K562 (cell line): ENCODE measurements around the gene PCDHB14. TPM values are rescaled to one million over a fixed set of nuclear protein-coding genes. Genes with fewer than 3 reads are reported as not detected.
"Not testable (repeated sequence)": the region's sequence is repeated elsewhere in the genome, so short reads cannot be mapped to it uniquely, and the experiment has no call there.

Experiments
- ATAC-seq: fragments of 200-7000 bp; cut with Tn5 transposase; 3 replicates; pipeline ENCODE4 v1.9.1; 2020; ENCODE audit warnings: moderate library complexity
- BruUV-seq: library from RNA; stranded (reverse); fragments of 400-500 nt; replicated peaks from 2 replicates; lab custom pipeline; 2021; lab: Mats Ljungman, UMichigan
- CTCF ChIA-PET: fragments of 300-600 bp; formaldehyde crosslinking; extraction: SDS; loops from one replicate; lab custom pipeline; 2021; ENCODE audit warnings: low intra/inter-chr PET ratio; lab: Yijun Ruan, JAX
- POLR2A ChIA-PET: fragments of 300-600, 350-650 bp; sonication (Branson Sonifier 250); formaldehyde crosslinking; extraction: SDS; loops from one replicate; lab custom pipeline; 2021; ENCODE audit warnings: antibody characterized with exemption, inconsistent platforms; lab: Yijun Ruan, JAX
- DNase-seq, 4 experiments: peaks; one replicate each; pipeline versions ENCODE4 v3.0.0 to v3.0.0-alpha.2; 2011 to 2018; ENCODE audit warnings: low spot score in 3 of 4, mixed read lengths in 3 of 4; ENCODE audit errors: extremely low read depth in 1 of 4
- FAIRE-seq: peaks from 2 replicates; lab custom pipeline; 2011; peaks lifted over from hg19 to GRCh38; lab: Jason Lieb, UNC
- H2AFZ ChIP-seq: 2 replicates; pipeline ENCODE4 v1.6.0; 2011; ENCODE audit warnings: low read depth, low read length, control low read depth, inconsistent platforms
- H3K27ac ChIP-seq: fragments of 200-600 bp; 3 replicates; pipeline ENCODE4 v1.8.0; 2011; ENCODE audit warnings: low read depth, mild to moderate bottlenecking, control low read depth, inconsistent platforms, low read length, moderate library complexity, mixed read lengths; ENCODE audit errors: extremely low read depth
- H3K27me3 ChIP-seq, 2 experiments: fragments of 300-600 bp in 1 of 2; 2 replicates in 1 of 2; 3 replicates in 1 of 2; pipeline versions ENCODE4 v1.6.0 to v1.8.0; 2011; ENCODE audit warnings: inconsistent platforms in 2 of 2, low read length in 2 of 2, mild to moderate bottlenecking in 1 of 2, mixed read lengths in 1 of 2, moderate library complexity in 1 of 2; ENCODE audit not compliant: control insufficient read depth in 2 of 2, insufficient read depth in 2 of 2
- H3K36me3 ChIP-seq: fragments of 300-600 bp; 3 replicates; pipeline ENCODE4 v1.8.0; 2011; ENCODE audit warnings: mild to moderate bottlenecking, low read length, inconsistent platforms; ENCODE audit not compliant: control insufficient read depth, insufficient read depth
- H3K4me1 ChIP-seq, 2 experiments: fragments of 200-600 bp in 1 of 2; replicated peaks in 1 of 2; 2 replicates in 1 of 2; 3 replicates in 1 of 2; pipeline versions ENCODE4 v1.5.1 to v1.8.0; 2011; ENCODE audit warnings: inconsistent platforms in 2 of 2, low read length in 2 of 2, mild to moderate bottlenecking in 1 of 2, mixed read lengths in 1 of 2, moderate library complexity in 1 of 2; ENCODE audit not compliant: control insufficient read depth in 2 of 2, insufficient read depth in 2 of 2
- H3K4me2 ChIP-seq: 2 replicates; pipeline ENCODE4 v1.6.1; 2011; ENCODE audit warnings: low read length, control low read depth, inconsistent platforms, mixed read lengths; ENCODE audit not compliant: insufficient read depth
- H3K4me3 ChIP-seq: fragments of 200-600 bp; sonication (generic), shearing (Covaris generic); 2 replicates; pipeline ENCODE4 v1.5.1; 2016; ENCODE audit warnings: control low read depth, inconsistent platforms
- H3K79me2 ChIP-seq: fragments of 200-600 bp; 3 replicates; pipeline ENCODE4 v1.8.0; 2011; ENCODE audit warnings: low read length, inconsistent platforms; ENCODE audit not compliant: control insufficient read depth, insufficient read depth
- H3K9ac ChIP-seq, 2 experiments: 2 replicates each; pipeline versions ENCODE4 v1.6.0 to v1.6.1; 2011; ENCODE audit warnings: low read depth in 2 of 2, low read length in 2 of 2, control low read depth in 1 of 2, inconsistent platforms in 1 of 2, mild to moderate bottlenecking in 1 of 2, mixed read lengths in 1 of 2; ENCODE audit not compliant: insufficient read depth in 1 of 2
- H3K9me1 ChIP-seq: one replicate; pipeline ENCODE4 v1.6.0; 2011; ENCODE audit warnings: inconsistent platforms, mild to moderate bottlenecking, low read length, moderate library complexity; ENCODE audit not compliant: control insufficient read depth, insufficient read depth
- H3K9me3 ChIP-seq: replicated peaks from 2 replicates; pipeline ENCODE4 v1.5.1; 2011; ENCODE audit warnings: low read depth, low read length, inconsistent platforms; ENCODE audit not compliant: control insufficient read depth, insufficient read depth
- H4K20me1 ChIP-seq: replicated peaks from 2 replicates; pipeline ENCODE4 v1.6.1; 2011; ENCODE audit warnings: low read length, inconsistent platforms, mixed read lengths; ENCODE audit not compliant: control insufficient read depth, insufficient read depth
- WGBS: fragments of 100-300 bp; shearing (Covaris generic); methylation state at CpG from one replicate; pipeline ENCODE4 v1.1.6; 2016; ENCODE audit warnings: low coverage, mixed read lengths; ENCODE audit not compliant: insufficient coverage; ENCODE audit errors: missing lambda C conversion rate; 5-methylcytosine and 5-hydroxymethylcytosine counted together
- in situ Hi-C: fragments of 300-500 bp; cut with MboI; formaldehyde crosslinking; loops from 4 replicates; pipeline ENCODE4 v1.15.0; 2018; ENCODE audit warnings: inconsistent platforms, mixed read lengths
- intact Hi-C: fragments of 100-400 bp; cut with micrococcal nuclease; formaldehyde crosslinking; loops from 2 replicates; pipeline ENCODE4 v1.14.2; 2022
- polyA plus RNA-seq, 8 experiments: library from polyadenylated mRNA; depleted of rRNA in 4 of 8; stranded (reverse) in 5 of 8; unstranded in 3 of 8; fragments of >200 nt; fragmentation: Nextera tagmentation in 2 of 8; fragmentation: Illumina TruSeq in 1 of 8; extraction: Ambion mirVana in 2 of 8; extraction: Trizol in 1 of 8; gene quantifications; 2 replicates each; pipeline versions ENCODE4 v1.2.1 to v1.2.3, GENCODE V29; 2011 to 2014; ENCODE audit warnings: inconsistent platforms in 1 of 8, missing spikeins in 1 of 8
- total RNA-seq, 7 experiments: library from RNA; depleted of rRNA in 6 of 7; stranded (reverse); fragments of >200 nt in 6 of 7; fragmentation: Illumina TruSeq in 2 of 7; extraction: Trizol in 2 of 7; gene quantifications; 2 replicates each; pipeline versions ENCODE4 v1.2.1 to v1.2.3, GENCODE V29; 2011 to 2021; ENCODE audit warnings: low replicate concordance in 1 of 7

PCDHB14 gene
- total and polyA plus RNA-seq, 9 of the 15 experiments (the other 6 are each of a cell fraction or from before 2014, with no cell fraction given), result not detected

GRCh38 chr5:141216035-141216434, 7.1 kb upstream of the PCDHB14 start:
- H4K20me1 ChIP-seq, ATAC-seq, H3K9me3 ChIP-seq, H3K4me1 ChIP-seq, H3K36me3 ChIP-seq, H2AFZ ChIP-seq, FAIRE-seq, H3K79me2 ChIP-seq, H3K27ac ChIP-seq, H3K9me1 ChIP-seq, H3K27me3 ChIP-seq, H3K9ac ChIP-seq, H3K4me2 ChIP-seq, POLR2A ChIA-PET, BruUV-seq, DNase-seq, CTCF ChIA-PET, H3K4me3 ChIP-seq: not testable (repeated sequence)
- in situ Hi-C loops, result loop anchor here (25.0 kb wide), 1 partner anchor 921 kb away; no protein-coding TSS in a partner anchor
- intact Hi-C loops, result loop anchor here (10.0 kb wide), 1 partner anchor 109 kb away; the partner anchor contains the start of gene TAF7
- 4% methylated on average over 11 of the region's 26 CpGs for WGBS

- ATAC-seq, H3K36me3 ChIP-seq, H4K20me1 ChIP-seq, H3K4me2 ChIP-seq, H3K4me1 ChIP-seq, FAIRE-seq, BruUV-seq, H2AFZ ChIP-seq, H3K9ac ChIP-seq, CTCF ChIA-PET, H3K9me3 ChIP-seq, H3K79me2 ChIP-seq, POLR2A ChIA-PET, H3K4me3 ChIP-seq, H3K27me3 ChIP-seq, H3K9me1 ChIP-seq, intact Hi-C loops, H3K27ac ChIP-seq, DNase-seq: not testable (repeated sequence)
- 5% methylated on average over 10 of the region's 40 CpGs for WGBS
- in situ Hi-C loops, result loop anchor here (25.0 kb wide), 1 partner anchor 912 kb away; no protein-coding TSS in a partner anchor
These were observed 1.7 kb downstream of the PCDHB14 start for GRCh38 chr5:141224844-141225243.

DNA sequence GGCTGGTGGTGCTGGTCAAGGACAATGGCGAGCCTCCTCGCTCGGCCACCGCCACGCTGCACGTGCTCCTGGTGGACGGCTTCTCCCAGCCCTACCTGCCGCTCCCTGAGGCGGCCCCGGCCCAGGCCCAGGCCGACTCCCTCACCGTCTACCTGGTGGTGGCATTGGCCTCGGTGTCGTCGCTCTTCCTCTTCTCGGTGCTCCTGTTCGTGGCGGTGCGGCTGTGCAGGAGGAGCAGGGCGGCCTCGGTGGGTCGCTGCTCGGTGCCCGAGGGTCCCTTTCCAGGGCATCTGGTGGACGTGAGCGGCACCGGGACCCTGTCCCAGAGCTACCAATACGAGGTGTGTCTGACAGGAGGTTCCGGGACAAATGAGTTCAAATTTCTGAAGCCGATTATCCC, 2.3 kb downstream of the PCDHB14 start:
- CTCF ChIA-PET, result not testable (repeated sequence)

More for the DNA sequence above, 2.3 kb downstream of the PCDHB14 start:
- H2AFZ ChIP-seq, H3K9ac ChIP-seq, BruUV-seq, H3K9me1 ChIP-seq, H3K4me1 ChIP-seq, FAIRE-seq, H4K20me1 ChIP-seq, H3K27me3 ChIP-seq, H3K9me3 ChIP-seq, DNase-seq, H3K27ac ChIP-seq, H3K4me3 ChIP-seq, ATAC-seq, H3K36me3 ChIP-seq, H3K79me2 ChIP-seq, POLR2A ChIA-PET, in situ Hi-C loops, intact Hi-C loops, H3K4me2 ChIP-seq: not testable (repeated sequence)
- 9% methylated on average over 18 of the region's 30 CpGs for WGBS
